K562 (cell line): ENCODE data around the gene GSTO2. TPM values are rescaled to one million over a fixed set of nuclear protein-coding genes. Genes with fewer than 3 reads are reported as not detected.

ENCODE experiments used
- ATAC-seq: fragments of 200-7000 bp; cut with Tn5 transposase; 3 replicates; pipeline ENCODE4 v1.9.1; 2020; ENCODE audit warnings: moderate library complexity
- BruUV-seq: library from RNA; stranded (reverse); fragments of 400-500 nt; replicated peaks from 2 replicates; lab custom pipeline; 2021; lab: Mats Ljungman, UMichigan
- CTCF ChIA-PET: fragments of 300-600 bp; formaldehyde crosslinking; extraction: SDS; loops from one replicate; lab custom pipeline; 2021; ENCODE audit warnings: low intra/inter-chr PET ratio; lab: Yijun Ruan, JAX
- POLR2A ChIA-PET: fragments of 300-600, 350-650 bp; sonication (Branson Sonifier 250); formaldehyde crosslinking; extraction: SDS; loops from one replicate; lab custom pipeline; 2021; ENCODE audit warnings: antibody characterized with exemption, inconsistent platforms; lab: Yijun Ruan, JAX
- DNase-seq, 4 experiments: peaks; one replicate each; pipeline versions ENCODE4 v3.0.0 to v3.0.0-alpha.2; 2011 to 2018; ENCODE audit warnings: low spot score in 3 of 4, mixed read lengths in 3 of 4; ENCODE audit errors: extremely low read depth in 1 of 4
- FAIRE-seq: peaks from 2 replicates; lab custom pipeline; 2011; peaks lifted over from hg19 to GRCh38; lab: Jason Lieb, UNC
- H2AFZ ChIP-seq: 2 replicates; pipeline ENCODE4 v1.6.0; 2011; ENCODE audit warnings: low read depth, low read length, control low read depth, inconsistent platforms
- H3K27ac ChIP-seq: fragments of 200-600 bp; 3 replicates; pipeline ENCODE4 v1.8.0; 2011; ENCODE audit warnings: low read depth, mild to moderate bottlenecking, control low read depth, inconsistent platforms, low read length, moderate library complexity, mixed read lengths; ENCODE audit errors: extremely low read depth
- H3K27me3 ChIP-seq, 2 experiments: fragments of 300-600 bp in 1 of 2; 2 replicates in 1 of 2; 3 replicates in 1 of 2; pipeline versions ENCODE4 v1.6.0 to v1.8.0; 2011; ENCODE audit warnings: inconsistent platforms in 2 of 2, low read length in 2 of 2, mild to moderate bottlenecking in 1 of 2, mixed read lengths in 1 of 2, moderate library complexity in 1 of 2; ENCODE audit not compliant: control insufficient read depth in 2 of 2, insufficient read depth in 2 of 2
- H3K36me3 ChIP-seq: fragments of 300-600 bp; 3 replicates; pipeline ENCODE4 v1.8.0; 2011; ENCODE audit warnings: mild to moderate bottlenecking, low read length, inconsistent platforms; ENCODE audit not compliant: control insufficient read depth, insufficient read depth
- H3K4me1 ChIP-seq, 2 experiments: fragments of 200-600 bp in 1 of 2; replicated peaks in 1 of 2; 2 replicates in 1 of 2; 3 replicates in 1 of 2; pipeline versions ENCODE4 v1.5.1 to v1.8.0; 2011; ENCODE audit warnings: inconsistent platforms in 2 of 2, low read length in 2 of 2, mild to moderate bottlenecking in 1 of 2, mixed read lengths in 1 of 2, moderate library complexity in 1 of 2; ENCODE audit not compliant: control insufficient read depth in 2 of 2, insufficient read depth in 2 of 2
- H3K4me2 ChIP-seq: 2 replicates; pipeline ENCODE4 v1.6.1; 2011; ENCODE audit warnings: low read length, control low read depth, inconsistent platforms, mixed read lengths; ENCODE audit not compliant: insufficient read depth
- H3K4me3 ChIP-seq: fragments of 200-600 bp; sonication (generic), shearing (Covaris generic); 2 replicates; pipeline ENCODE4 v1.5.1; 2016; ENCODE audit warnings: control low read depth, inconsistent platforms
- H3K79me2 ChIP-seq: fragments of 200-600 bp; 3 replicates; pipeline ENCODE4 v1.8.0; 2011; ENCODE audit warnings: low read length, inconsistent platforms; ENCODE audit not compliant: control insufficient read depth, insufficient read depth
- H3K9ac ChIP-seq, 2 experiments: 2 replicates each; pipeline versions ENCODE4 v1.6.0 to v1.6.1; 2011; ENCODE audit warnings: low read depth in 2 of 2, low read length in 2 of 2, control low read depth in 1 of 2, inconsistent platforms in 1 of 2, mild to moderate bottlenecking in 1 of 2, mixed read lengths in 1 of 2; ENCODE audit not compliant: insufficient read depth in 1 of 2
- H3K9me1 ChIP-seq: one replicate; pipeline ENCODE4 v1.6.0; 2011; ENCODE audit warnings: inconsistent platforms, mild to moderate bottlenecking, low read length, moderate library complexity; ENCODE audit not compliant: control insufficient read depth, insufficient read depth
- H3K9me3 ChIP-seq: replicated peaks from 2 replicates; pipeline ENCODE4 v1.5.1; 2011; ENCODE audit warnings: low read depth, low read length, inconsistent platforms; ENCODE audit not compliant: control insufficient read depth, insufficient read depth
- H4K20me1 ChIP-seq: replicated peaks from 2 replicates; pipeline ENCODE4 v1.6.1; 2011; ENCODE audit warnings: low read length, inconsistent platforms, mixed read lengths; ENCODE audit not compliant: control insufficient read depth, insufficient read depth
- CBX5 ChIP-seq: IDR thresholded peaks from 2 replicates; pipeline ENCODE4 v1.6.1; 2014; ENCODE audit warnings: low read depth, borderline replicate concordance
- CBX8 ChIP-seq: fragments of 200-600 bp; sonication (generic); IDR thresholded peaks from 2 replicates; pipeline ENCODE4 v1.6.1; 2012; ENCODE audit warnings: borderline replicate concordance, mixed run types, low read depth, mild to moderate bottlenecking, moderate library complexity, mixed read lengths, low read length, control low read depth, inconsistent platforms; ENCODE audit not compliant: poor library complexity, severe bottlenecking; ENCODE audit errors: extremely low read depth
- FOXK1 ChIP-seq: sonication (generic); formaldehyde crosslinking; IDR thresholded peaks from 2 replicates; pipeline ENCODE4 v1.8.0; 2022; ENCODE audit warnings: missing genetic modification reagents, mild to moderate bottlenecking, borderline replicate concordance
- NCOA1 ChIP-seq: fragments of 450-650 bp; IDR thresholded peaks from 2 replicates; pipeline ENCODE4 v1.6.1; 2016; ENCODE audit warnings: low read depth
- RAD21 ChIP-seq, 2 experiments: fragments of 250-450 bp in 1 of 2; fragments of 450-650 bp in 1 of 2; sonication (Bioruptor Pico) in 1 of 2; formaldehyde crosslinking in 1 of 2; IDR thresholded peaks in 1 of 2; conservative IDR thresholded peaks in 1 of 2; 2 replicates each; pipeline versions ENCODE4 v1.4.0 to v1.8.0; 2020 to 2022; ENCODE audit warnings: mild to moderate bottlenecking in 2 of 2, moderate library complexity in 1 of 2
- SAP30 ChIP-seq: fragments of 200-600 bp; sonication (generic); IDR thresholded peaks from 2 replicates; pipeline ENCODE4 v1.6.1; 2012; ENCODE audit warnings: borderline replicate concordance, low read depth, mild to moderate bottlenecking, moderate library complexity, low read length, control low read depth, inconsistent platforms; ENCODE audit not compliant: insufficient read depth, poor library complexity, severe bottlenecking
- SMAD2 ChIP-seq: fragments of 150-350 bp; IDR thresholded peaks from 2 replicates; pipeline ENCODE4 v1.6.1; 2014; ENCODE audit warnings: low read depth, mild to moderate bottlenecking, low read length
- SOX6 ChIP-seq: fragments of 450-650 bp; IDR thresholded peaks from 2 replicates; pipeline ENCODE4 v1.6.1; 2014; ENCODE audit warnings: mild to moderate bottlenecking
- TGIF2 ChIP-seq: sonication (generic); formaldehyde crosslinking; IDR thresholded peaks from 2 replicates; pipeline ENCODE4 v1.8.1; 2022; ENCODE audit warnings: mild to moderate bottlenecking, missing genetic modification reagents, moderate library complexity
- YY1 ChIP-seq, 3 experiments: IDR thresholded peaks; 2 replicates each; pipeline ENCODE4 v1.6.1; 2011; ENCODE audit warnings: low read length in 2 of 3, mild to moderate bottlenecking in 2 of 3, moderate library complexity in 2 of 3, borderline replicate concordance in 1 of 3, control low read depth in 1 of 3, low read depth in 1 of 3; ENCODE audit not compliant: insufficient read depth in 3 of 3, insufficient replicate concordance in 2 of 3, control insufficient read depth in 1 of 3, insufficient read length in 1 of 3; ENCODE audit errors: extremely low read depth in 1 of 3
- ZNF263 ChIP-seq: sonication (generic); formaldehyde crosslinking; IDR thresholded peaks from 2 replicates; pipeline ENCODE4 v1.8.0; 2022; ENCODE audit warnings: mild to moderate bottlenecking, missing genetic modification reagents, borderline replicate concordance
- ZNF57 ChIP-seq: fragments of 450-650 bp; formaldehyde crosslinking; IDR thresholded peaks from 2 replicates; pipeline ENCODE4 v1.4.0; 2020; ENCODE audit warnings: mild to moderate bottlenecking, moderate library complexity
- WGBS: fragments of 100-300 bp; shearing (Covaris generic); methylation state at CpG from one replicate; pipeline ENCODE4 v1.1.6; 2016; ENCODE audit warnings: low coverage, mixed read lengths; ENCODE audit not compliant: insufficient coverage; ENCODE audit errors: missing lambda C conversion rate; 5-methylcytosine and 5-hydroxymethylcytosine counted together
- in situ Hi-C: fragments of 300-500 bp; cut with MboI; formaldehyde crosslinking; loops from 4 replicates; pipeline ENCODE4 v1.15.0; 2018; ENCODE audit warnings: inconsistent platforms, mixed read lengths
- intact Hi-C: fragments of 100-400 bp; cut with micrococcal nuclease; formaldehyde crosslinking; loops from 2 replicates; pipeline ENCODE4 v1.14.2; 2022
- polyA plus RNA-seq, 8 experiments: library from polyadenylated mRNA; depleted of rRNA in 4 of 8; stranded (reverse) in 5 of 8; unstranded in 3 of 8; fragments of >200 nt; fragmentation: Nextera tagmentation in 2 of 8; fragmentation: Illumina TruSeq in 1 of 8; extraction: Ambion mirVana in 2 of 8; extraction: Trizol in 1 of 8; gene quantifications; 2 replicates each; pipeline versions ENCODE4 v1.2.1 to v1.2.3, GENCODE V29; 2011 to 2014; ENCODE audit warnings: inconsistent platforms in 1 of 8, missing spikeins in 1 of 8
- total RNA-seq, 7 experiments: library from RNA; depleted of rRNA in 6 of 7; stranded (reverse); fragments of >200 nt in 6 of 7; fragmentation: Illumina TruSeq in 2 of 7; extraction: Trizol in 2 of 7; gene quantifications; 2 replicates each; pipeline versions ENCODE4 v1.2.1 to v1.2.3, GENCODE V29; 2011 to 2021; ENCODE audit warnings: low replicate concordance in 1 of 7
- TF ChIP-seq, protein P1 (sequence below), 2 experiments: IDR thresholded peaks in 1 of 2; conservative IDR thresholded peaks in 1 of 2; 2 replicates each; pipeline ENCODE4 v1.6.1; 2016; ENCODE audit warnings: low read depth in 2 of 2, mild to moderate bottlenecking in 1 of 2, missing compliant biosample characterization in 1 of 2, missing genetic modification characterization in 1 of 2, moderate library complexity in 1 of 2

The GSTO2 gene
- total and polyA plus RNA-seq, 9 of the 15 experiments (the other 6 are each of a cell fraction or from before 2014, with no cell fraction given): 0.18 to 1.8 (median 0.90) TPM

DNA sequence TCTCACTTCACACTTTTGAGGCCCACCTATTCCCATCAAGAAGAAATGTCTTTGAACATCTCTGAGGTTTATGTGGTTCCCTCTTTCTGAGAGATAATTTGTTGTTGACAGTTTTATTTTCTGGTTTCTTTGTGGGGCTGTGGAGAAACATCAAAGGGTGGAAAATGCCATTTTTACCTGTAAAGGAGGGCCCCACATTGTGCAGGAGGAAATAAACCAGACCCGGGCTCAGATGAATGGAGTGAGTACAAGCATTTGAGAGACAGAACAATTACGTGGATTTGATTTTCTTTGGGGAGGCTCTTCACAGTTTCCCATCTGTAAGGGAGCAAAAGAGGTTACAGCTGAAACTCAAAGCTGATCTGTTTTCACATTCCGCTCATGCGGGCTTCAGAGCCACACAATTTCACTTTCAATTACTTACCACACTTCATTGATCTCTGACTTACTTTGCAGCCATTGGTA lies 39.5 kb downstream of the GSTO2 start:
- no peak overlapping the region for H3K4me3 ChIP-seq
- in situ Hi-C loops (no loop called here), intact Hi-C loops (no loop called here)
- ChIA-PET POLR2A (interaction anchor here (1.6 kb wide), 1 partner anchor 13 kb away, joined by 4 read pairs; no protein-coding TSS in a partner anchor), CTCF (no interaction called here)
- ATAC-seq (no peak), FAIRE-seq (no peak), DNase-seq (no peak)
- no peaks in the 10 kb centered on the region; the same call in 1 of the 2 replicates for H3K9me3 ChIP-seq
- peaks cover 39% of the 10 kb centered on the region; the same call in 2 of the 3 replicates for H3K36me3 ChIP-seq
- H3K79me2 ChIP-seq: peaks cover 15% of the 10 kb centered on the region
- no peaks in the 10 kb centered on the region for H3K27me3 ChIP-seq
- H3K4me1 ChIP-seq: no peaks in the 10 kb centered on the region; a peak in 3 of 5 replicates
- no peak overlapping the region for H3K9ac ChIP-seq
- no peaks in the 10 kb centered on the region for H3K9me1 ChIP-seq
- no peak overlapping the region for H2AFZ ChIP-seq
- 61% methylated on average over 2 of the region's 4 CpGs for WGBS
- no peak overlapping the region for H3K27ac ChIP-seq
- H4K20me1 ChIP-seq: peaks cover 17% of the 10 kb centered on the region
- no TSS peak for BruUV-seq
- no peak overlapping the region for H3K4me2 ChIP-seq
- TF ChIP-seq SOX6 (no peak), RAD21 (CRISPR knock-in tag; conservative IDR thresholded peaks at IDR 0.05 in 1 of 2, IDR thresholded peaks at IDR 0.05 in 1 of 2) (no peak), TGIF2 (CRISPR knock-in tag) (no peak), ZNF263 (no peak), NCOA1 (no peak), YY1 (IDR thresholded peaks at IDR 0.05; ENCODE audit: borderline replicate concordance in 1 of 3, control insufficient read depth in 1 of 3, extremely low read depth in 1 of 3, insufficient read depth in 3 of 3, insufficient read length in 1 of 3, insufficient replicate concordance in 2 of 3, low read depth in 1 of 3, low read length in 2 of 3) (no peak), SMAD2 (no peak), FOXK1 (no peak), ZNF57 (CRISPR knock-in tag) (no peak), CBX8 (no peak), SAP30 (no peak), CBX5 (no peak)
- TF ChIP-seq, protein P1, sequence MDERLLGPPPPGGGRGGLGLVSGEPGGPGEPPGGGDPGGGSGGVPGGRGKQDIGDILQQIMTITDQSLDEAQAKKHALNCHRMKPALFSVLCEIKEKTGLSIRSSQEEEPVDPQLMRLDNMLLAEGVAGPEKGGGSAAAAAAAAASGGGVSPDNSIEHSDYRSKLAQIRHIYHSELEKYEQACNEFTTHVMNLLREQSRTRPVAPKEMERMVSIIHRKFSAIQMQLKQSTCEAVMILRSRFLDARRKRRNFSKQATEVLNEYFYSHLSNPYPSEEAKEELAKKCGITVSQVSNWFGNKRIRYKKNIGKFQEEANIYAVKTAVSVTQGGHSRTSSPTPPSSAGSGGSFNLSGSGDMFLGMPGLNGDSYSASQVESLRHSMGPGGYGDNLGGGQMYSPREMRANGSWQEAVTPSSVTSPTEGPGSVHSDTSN (CRISPR knock-in tag; IDR thresholded peaks at IDR 0.05; ENCODE audit: low read depth): no peak
- TF ChIP-seq, protein P1 (tag; conservative IDR thresholded peaks at IDR 0.05; ENCODE audit: low read depth): no peak
